Measurements from ENCODE around the gene CAMTA1.

CAMTA1 gene

DNA sequence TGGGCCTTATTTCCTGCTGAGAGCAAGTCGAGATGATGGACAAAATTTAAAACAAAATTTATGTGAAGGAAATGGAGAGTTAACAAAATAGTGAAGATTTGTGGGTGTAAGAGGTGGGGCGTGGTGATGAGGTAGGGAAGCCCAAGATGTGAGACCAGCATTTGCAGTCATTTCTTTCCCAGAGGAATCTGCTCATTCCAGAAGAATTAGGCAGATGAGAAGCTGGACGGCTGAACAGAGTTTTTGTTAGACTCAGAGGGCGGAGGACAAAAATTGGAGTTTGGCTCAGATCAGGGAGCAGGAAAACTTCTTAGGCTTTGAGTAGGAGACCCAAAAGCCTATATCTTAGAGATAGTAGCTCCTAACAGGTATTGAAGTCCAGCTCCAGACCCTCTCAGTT is 65.3 kb downstream of the CAMTA1 start:
- DNase-seq (ENCODE audit: low read depth in 2 of 2): no peak

DNA sequence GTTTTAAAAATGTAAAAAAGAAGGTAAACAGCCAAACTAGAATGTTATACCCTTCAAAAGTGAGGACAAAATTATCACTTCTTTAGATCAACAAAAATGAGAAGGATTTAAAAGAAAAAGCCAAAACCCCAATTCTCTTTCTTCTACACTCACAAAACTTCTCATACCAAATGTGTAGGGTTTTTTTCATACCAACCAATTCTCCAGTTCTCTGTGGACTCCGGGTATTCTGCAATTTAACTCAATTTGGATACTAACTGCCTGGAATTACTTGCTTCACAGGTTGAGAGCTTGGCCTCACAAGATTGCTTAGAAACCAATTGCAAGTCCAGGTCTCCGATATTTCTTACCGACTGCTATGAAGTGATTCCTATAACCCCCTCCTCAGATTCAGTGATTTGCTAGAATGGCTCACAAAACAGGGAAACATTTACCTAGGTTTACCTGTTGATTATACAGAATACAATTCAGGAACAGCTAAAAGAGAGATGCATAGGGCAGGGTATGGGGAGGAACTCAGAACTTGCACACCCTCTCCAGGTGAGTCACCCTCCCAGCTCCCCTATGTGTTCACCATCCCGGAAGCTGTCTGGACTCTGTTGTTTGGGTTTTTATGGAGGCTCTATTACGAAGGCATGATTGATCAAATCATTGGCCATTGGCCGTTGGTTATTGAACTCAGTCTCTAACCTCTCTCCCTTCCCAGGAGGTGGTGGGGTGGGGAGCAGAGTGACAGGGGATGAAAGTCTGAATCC is 67.1 kb downstream of the CAMTA1 start:
- no peak for DNase-seq (ENCODE audit: low read depth in 2 of 2)

DNA sequence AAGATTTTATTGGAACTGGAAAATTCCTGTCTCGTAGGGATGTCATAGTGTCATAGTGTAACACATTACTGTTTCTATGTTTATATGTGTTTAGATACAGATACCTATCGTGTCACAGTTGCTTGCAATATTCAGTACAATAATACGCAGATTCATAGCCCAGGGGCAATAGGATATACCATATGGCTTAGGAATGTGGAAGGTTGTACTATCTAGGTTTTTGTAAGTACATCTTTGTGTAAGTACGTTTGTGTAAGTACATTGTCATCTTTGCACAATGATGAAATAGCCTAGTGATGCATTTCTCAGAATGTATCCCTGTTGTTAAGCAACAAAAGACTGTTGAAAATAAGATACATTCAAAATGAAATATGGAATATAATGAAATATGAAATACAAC is 68.9 kb downstream of the CAMTA1 start:
- no peak for DNase-seq (ENCODE audit: low read depth in 2 of 2)

DNA sequence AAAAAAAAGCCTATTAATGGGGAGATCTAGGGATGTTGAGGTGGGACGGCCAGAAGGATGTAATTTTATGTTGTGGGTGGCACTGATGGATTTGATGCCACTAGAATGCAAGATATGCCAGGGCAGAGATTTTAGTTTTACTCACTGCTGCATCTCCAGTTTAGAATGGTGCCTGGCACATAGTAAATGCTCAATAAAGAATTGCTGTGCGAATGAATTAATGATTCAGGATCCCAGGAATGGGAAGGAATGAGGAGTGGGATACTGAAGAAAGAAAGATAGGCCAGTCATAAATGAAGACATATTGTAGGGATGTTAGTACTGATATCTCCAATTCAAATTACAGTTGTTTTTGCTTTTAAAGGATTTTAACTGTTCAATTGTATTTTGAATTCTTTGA is 72.6 kb downstream of the CAMTA1 start:
- no peak for DNase-seq (ENCODE audit: low read depth in 2 of 2)

DNA sequence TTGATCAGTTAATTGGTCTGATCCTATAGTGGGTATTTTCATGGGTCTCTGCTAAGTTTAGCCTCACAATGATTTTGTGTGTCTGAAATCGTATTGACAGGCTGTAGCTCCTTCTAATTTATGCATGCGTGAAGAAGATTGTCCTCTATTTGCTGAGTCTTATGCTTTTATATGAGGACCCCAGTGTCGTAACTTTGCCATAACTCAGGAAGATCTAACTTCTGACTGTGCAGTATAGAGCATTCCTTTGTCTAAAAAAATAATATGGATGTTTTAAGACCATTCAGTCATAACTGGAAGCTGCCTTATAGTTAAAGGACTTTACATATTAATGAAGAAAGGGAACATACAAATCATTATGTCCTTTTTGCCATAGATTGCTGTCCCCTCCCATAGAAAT is 73.3 kb downstream of the CAMTA1 start:
- no peak for DNase-seq (ENCODE audit: low read depth in 2 of 2)

DNA sequence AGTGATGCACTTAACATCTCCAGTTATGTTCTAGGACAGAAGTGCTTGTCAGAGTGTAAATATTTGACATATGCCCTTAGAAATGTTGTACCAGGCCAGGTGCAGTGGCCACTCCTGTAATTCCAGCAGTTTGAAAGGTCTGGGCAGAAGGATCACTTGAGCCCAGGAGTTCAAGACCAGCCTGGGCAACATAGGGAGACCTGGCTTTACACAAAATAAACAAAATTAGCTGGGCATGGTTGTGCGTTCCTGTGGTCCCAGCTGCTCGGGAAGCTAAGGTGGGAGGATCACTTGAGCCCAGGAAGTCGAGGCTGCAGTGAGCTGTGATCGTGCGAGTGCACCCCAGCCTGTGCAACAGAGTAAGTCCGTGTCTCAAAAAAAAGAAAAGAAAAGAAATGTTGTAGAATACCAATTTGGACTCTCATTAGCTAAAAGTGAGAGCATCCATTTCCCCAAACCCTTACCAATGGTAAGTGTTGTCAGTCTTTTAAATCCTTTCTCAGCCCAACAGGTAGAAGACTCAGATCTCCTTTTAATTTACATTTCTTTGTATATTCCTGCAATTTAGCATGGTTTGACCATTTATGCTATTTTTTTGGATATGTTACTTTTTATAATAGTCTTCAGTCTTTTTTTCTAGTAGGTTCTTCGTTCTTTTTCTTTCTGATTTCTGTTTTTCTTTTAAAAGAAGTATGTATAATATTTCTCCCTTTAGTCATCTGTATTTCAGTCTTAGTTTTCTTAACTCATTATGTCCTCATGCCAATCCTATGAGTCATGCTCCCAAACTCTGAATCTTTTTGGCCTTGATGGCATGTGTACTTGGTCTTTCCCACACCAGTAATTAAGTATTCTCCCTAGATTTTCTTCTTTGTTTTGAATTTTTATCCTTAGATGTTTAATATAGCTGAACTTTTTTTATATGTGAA is 74.4 kb downstream of the CAMTA1 start:
- no peak for DNase-seq (ENCODE audit: low read depth in 2 of 2)

DNA sequence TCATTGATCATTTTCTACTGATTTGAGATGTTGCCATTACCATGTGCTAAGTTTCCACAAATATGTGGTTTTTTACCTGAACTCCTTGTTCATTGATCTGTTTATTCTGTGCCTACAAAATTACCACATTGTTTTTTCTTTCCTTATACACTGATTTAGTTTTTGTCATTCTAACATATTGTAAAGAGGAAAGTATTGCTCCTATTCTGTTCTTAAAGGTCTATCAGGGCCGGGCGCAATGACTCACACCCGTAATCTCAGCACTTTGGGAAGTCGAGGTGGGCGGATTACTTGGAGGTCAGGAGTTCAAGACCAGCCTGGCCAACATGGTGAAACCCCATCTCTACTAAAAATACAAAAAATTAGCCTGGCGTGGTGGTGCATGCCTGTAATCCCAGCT is 75.1 kb downstream of the CAMTA1 start:
- no peak for DNase-seq (ENCODE audit: low read depth in 2 of 2)

DNA sequence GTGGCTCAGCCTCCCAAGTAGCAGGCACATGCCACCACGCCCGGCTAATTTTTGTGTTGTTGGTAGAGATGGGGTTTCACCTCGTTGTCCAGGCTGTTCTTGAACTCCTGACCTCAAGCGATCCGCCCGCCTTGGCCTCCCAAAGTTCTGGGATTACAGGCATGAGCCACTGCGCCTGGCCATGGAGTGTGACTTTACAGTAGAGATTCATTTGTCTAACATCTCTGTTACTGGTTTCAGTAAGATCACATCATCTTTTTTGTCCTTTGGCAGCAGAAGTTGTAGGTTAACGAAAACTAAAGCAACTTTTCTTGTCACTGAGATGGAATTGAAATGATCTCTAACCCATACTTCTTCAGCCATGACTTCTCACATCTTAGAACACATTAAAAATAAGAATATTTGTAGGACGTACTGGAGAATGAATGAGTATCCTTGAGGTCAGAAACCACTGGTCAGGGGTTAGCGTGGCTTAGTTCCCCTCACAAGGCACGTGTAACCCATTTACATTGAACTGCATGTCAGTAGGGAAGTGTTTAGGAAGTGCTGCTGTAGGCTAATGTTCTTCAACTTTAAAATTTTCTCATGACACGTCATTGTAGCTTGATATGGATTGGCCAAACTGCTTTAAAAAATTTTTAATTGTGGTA is 75.9 kb downstream of the CAMTA1 start:
- DNase-seq (ENCODE audit: low read depth in 2 of 2): no peak

DNA sequence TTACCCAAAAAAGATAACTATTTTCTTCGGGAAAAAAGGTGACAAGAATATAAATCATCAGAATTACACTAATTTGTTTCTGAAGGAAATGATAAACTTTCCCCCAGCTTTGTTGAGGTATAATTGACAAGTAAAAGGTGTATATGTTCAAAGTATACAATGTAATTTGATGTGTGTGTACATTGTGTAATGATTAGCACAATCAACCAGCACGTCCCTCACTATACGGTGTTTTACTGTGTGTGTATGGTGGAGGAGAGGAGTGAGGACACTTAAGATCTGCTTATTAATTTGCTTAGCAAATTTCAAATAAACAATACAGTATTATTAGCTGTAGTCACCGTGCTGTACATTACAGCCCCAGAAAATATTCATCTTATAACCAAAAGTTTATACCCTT is 77.7 kb downstream of the CAMTA1 start:
- DNase-seq (ENCODE audit: low read depth in 2 of 2): no peak

DNA sequence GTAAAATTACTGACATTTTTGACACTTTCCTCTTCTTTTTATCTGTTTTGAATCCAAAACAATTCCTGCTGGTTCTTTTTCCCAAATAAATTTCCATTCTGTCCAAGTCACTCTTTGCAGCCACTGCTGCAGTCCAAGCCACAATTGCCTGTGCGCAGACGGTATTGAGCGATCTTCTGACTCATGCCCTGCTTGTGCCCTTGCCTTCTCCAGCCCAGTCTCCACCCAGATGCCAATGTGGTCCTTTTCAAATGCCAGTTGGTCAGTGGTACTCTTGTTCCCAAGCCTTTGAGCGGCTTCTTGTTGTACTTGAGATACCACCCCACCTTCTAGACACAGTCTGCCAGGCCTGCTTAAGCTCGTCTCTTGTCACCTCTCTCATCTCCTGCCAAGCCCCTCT is 78.9 kb downstream of the CAMTA1 start:
- no peak for DNase-seq (ENCODE audit: low read depth in 2 of 2)

DNA sequence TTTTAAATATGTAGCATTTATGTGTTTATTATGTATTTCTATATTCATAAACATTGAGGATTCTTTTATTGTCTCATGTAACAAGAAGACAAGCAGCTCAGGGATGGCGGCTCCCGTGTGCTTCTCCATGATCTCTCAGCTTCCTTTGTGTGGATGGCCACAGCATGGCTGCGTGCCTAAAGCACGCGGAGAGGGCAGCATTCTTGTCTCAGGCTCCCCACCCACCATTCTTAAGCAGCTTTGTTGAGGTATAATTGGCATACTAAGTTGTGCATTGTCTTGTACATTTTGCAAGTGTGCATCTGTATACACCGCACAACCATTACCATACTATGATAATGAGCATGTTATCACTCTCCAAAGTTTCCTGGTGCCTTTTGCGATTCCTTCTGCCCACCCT is 81.6 kb downstream of the CAMTA1 start:
- no peak for DNase-seq (ENCODE audit: low read depth in 2 of 2)

DNA sequence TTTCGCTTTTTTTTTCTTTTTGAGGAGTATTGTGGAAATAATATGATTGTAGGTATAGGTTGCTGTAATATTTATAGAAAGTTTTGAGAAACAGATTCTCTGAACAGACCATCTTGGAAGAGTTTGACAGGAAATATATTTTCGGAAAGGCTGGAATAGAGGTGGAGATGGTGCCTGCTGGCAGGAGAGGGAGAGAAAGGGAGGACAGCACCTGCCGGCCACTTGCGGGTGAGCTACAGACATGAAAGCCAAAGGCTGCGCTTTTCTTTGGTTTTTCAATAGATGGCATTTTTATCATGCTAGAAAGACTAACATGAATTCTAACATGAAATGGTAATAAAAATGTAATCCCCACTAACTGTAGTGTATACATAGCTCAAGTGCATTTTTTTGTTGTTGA is 82.1 kb downstream of the CAMTA1 start:
- DNase-seq (ENCODE audit: low read depth in 2 of 2): no peak

DNA sequence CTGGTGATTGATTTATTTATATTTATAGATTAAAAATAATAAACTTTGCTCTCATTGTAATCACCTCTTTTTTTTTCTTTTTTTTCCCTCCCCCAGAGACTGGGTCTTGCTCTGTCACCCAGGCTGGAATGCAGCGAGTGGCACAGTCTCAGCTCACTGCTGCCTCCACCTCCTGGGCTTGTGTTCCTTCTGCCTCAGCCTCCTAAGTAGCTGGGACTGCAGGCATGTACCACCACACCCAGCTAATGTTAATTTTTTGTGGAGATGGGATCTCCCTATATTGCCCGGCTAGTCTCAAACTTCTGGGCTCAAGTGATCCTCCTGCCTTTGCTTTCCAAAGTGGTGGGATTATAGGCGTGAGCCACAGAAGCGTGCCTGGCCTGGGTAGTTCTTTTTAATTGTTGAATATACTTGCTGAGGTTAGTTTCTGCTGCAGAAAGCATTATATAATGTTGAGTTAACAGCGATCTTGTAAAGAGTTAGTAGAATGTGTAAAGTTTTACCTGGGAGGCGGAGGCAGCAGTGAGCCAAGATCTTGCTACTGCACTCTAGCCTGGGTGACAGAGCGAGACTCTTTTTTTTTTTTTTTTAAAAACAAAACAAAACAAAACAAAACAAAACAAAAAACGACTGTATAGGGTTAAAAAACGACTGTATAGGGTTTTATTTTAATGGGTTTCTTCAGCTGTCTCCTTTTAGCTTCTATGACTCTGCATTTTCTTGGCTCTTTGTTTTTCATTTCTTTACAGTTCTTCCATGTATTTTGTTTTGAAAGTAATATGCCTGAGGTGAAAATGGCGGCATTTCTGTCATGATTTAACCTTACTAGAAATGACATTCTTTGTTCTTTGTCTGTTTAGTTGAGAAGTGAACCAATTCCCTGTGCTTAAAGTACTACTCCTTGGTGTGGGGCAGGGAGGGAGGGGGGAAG is 82.7 kb downstream of the CAMTA1 start:
- DNase-seq (ENCODE audit: low read depth in 2 of 2): no peak

DNA sequence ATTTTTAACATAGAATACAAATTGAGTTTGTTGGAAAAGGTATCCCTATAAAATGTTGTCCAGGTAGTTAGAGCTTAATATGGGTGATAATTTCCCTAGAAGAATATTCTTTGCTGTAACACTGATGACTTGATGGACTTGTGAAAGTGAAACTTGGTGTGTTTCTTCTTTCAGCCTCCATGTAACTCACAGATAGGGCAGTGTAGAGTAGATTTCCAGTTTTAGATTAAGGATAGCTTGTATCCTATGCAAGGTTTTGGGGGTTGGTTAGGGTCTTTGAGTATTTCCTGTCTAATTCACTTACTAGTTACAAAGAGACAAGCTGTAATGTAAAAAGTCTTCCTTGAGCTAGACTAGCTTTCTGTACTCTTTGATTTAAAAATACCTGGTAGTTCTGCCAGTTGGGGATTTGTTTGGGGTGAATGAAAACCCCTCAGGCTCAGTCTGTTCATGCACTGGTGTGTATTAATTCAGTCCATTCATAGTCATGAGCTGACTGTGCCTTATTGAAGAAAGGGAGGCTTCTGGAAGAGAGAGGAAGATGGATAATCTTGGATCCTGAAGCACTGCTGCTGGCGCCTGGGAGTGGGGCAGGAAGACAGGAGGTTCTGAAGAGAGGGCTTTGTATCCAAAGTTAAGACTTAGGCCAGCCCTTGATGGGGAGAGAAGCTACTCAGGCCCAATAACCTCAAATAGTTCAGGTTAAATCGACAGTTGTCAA is 83.6 kb downstream of the CAMTA1 start:
- DNase-seq (ENCODE audit: low read depth in 2 of 2): no peak

DNA sequence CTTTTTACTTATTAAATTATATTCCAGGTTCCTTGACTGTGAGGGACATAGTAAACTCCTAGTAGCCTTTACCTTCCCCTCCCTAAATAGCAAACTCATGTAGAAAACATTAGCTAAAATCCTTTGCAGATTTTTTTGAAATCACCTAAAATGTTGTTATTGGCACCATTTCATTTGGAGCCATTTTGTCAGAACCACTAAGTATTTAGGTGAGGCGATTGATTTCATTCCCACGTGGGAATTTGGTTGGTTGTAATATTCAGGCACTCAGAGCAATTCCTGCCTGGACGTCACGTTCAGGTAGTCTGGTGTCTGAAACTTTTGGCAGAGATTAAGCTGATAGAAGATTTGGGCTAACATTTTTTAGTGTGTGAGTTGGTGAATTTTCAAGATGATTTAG is 84.3 kb downstream of the CAMTA1 start:
- no peak for DNase-seq (ENCODE audit: low read depth in 2 of 2)

DNA sequence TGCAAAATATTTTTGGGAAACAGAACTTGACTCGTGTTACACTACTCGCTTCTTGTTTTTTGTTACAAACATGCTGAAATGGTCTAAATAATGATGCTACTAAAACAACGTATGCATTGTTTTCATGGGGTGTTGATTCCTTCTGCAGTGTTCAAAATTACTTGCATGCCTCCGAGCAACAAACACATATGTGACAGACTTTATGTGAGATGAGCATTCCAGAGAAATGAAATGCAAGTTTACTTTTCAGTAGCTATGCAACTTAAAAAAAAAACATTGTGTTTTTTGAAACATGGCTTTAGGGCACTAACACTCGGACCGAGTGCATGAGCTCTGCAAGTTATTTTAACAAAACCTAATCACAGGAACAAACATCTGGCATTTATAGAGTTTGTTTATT is 84.8 kb downstream of the CAMTA1 start:
- DNase-seq (ENCODE audit: low read depth in 2 of 2): no peak

DNA sequence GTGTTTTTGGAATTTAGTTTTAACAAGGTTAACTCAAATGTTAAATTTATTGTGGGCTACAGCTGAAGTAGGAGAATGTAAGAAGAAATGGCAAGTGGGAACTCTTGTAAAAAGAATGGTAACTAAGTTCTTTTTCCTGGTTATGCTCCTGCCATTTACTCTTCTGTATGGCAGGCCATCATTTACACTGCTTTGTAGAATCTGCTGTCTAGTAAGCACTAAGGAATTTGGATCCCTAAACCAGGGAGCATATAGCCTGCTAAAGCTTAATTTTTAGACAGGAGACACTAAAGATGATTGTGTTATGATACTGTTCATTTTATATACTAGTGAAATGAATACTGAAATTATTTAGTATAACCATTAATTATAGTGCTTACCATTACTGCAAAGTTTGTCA is 85.3 kb downstream of the CAMTA1 start:
- DNase-seq (ENCODE audit: low read depth in 2 of 2): no peak

DNA sequence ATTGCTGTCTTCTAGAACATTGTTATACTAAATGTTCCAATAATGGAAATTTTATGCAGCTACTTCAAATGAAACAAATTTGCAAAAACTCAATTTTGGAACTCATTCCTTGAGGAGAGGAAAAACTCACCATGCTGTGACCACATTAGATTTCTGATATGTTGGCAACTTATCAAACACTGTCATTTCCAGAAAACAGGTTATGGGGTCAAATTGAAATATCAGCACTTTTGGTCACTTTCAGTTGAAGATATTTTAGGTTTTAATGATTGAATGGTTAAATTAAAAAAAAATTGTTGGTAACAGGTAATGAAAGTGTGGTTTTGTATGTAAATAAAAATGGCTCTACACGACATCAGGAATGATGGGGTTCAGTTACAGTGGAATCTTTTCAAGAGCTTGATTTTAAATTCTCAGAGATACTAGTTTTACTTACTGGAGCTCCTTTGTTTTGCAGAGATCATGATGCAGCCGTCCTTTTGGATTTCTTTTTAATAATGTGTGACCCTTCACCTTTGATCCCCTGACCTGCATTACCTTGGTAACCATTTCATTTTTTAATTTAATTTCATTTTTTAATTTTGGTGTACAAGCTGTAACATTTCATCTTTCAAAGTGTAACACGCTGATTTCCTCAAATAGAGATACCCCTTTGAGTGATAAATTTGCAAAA is 86.2 kb downstream of the CAMTA1 start:
- DNase-seq (ENCODE audit: low read depth in 2 of 2): no peak

DNA sequence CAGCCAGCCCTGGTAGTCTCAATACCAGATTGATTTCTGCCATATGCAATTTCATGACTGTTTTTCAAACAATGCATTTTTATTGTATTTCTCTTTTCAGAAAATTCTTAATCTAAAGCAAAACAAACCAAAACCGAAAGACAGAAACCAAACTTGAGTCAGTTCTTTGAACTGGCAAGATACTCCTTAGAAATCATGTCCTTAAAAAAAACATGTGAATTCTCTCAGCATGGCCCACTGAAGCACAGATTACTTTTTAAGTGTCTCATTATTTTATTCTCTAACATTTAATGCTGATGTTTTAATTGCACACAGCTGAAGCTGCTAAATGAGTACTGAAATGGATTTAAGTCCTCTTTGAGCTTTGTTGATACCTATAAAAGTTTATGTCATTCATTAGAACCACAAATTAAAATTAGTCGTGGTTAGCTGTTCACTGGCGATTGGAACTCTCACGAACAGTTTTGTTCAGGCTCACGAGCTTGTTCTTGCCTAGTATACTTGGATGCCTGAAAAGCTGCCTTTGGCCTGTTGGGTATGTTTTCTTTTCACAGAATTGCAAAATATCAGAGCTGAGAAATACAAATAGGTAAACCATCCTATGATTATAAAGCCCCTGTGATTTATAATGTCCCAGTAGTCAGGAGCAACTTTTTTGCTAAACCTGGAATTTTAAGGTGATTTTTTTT is 87.5 kb downstream of the CAMTA1 start:
- no peak for DNase-seq (ENCODE audit: low read depth in 2 of 2)
